Upper lobe of left lung (tissue), 6 donors: Measurements from ENCODE around the gene ITLN1. TPM values are rescaled to one million over a fixed set of nuclear protein-coding genes. Genes with fewer than 3 reads are reported as not detected.

Experiments
- ATAC-seq, 2 donors: fragments of 200-7000 bp; cut with Tn5 transposase; one replicate each; pipeline ENCODE4 v1.9.1; 2022; ENCODE audit warnings: mild to moderate bottlenecking in 2 of 2, moderate library complexity in 2 of 2; ENCODE audit not compliant: low FRiP score in 2 of 2
- DNase-seq, 2 donors: peaks; one replicate each; pipeline ENCODE4 v3.0.0-alpha.2; 2019 to 2020
- H3K27ac ChIP-seq, 4 donors: fragments of 200-600 bp; sonication (generic); one replicate each; pipeline ENCODE4 v1.5.1; 2016 to 2019
- H3K27me3 ChIP-seq, 4 donors: fragments of 200-600 bp; sonication (generic); one replicate each; pipeline ENCODE4 v1.5.1; 2017 to 2019
- H3K36me3 ChIP-seq, 4 donors: fragments of 200-600 bp; sonication (generic); one replicate each; pipeline ENCODE4 v1.5.1; 2016 to 2019
- H3K4me1 ChIP-seq, 4 donors: fragments of 200-600 bp; sonication (generic); one replicate each; pipeline ENCODE4 v1.5.1; 2018 to 2019
- H3K4me3 ChIP-seq, 4 donors: fragments of 200-600 bp; sonication (generic); one replicate each; pipeline ENCODE4 v1.5.1; 2017 to 2019; ENCODE audit warnings: mild to moderate bottlenecking in 2 of 4, moderate library complexity in 1 of 4
- H3K9me3 ChIP-seq, 4 donors: fragments of 200-600 bp; sonication (generic); one replicate each; pipeline ENCODE4 v1.5.1; 2018 to 2019
- EP300 ChIP-seq, 4 donors: sonication (generic); formaldehyde crosslinking; IDR thresholded peaks; one replicate each; pipeline ENCODE4 v1.5.1; 2017; ENCODE audit warnings: antibody characterized with exemption in 4 of 4, control low read depth in 2 of 4
- POLR2A ChIP-seq, 4 donors: fragments of 450-650 bp; IDR thresholded peaks; one replicate each; pipeline ENCODE4 v1.5.1; 2016 to 2017; ENCODE audit warnings: antibody characterized with exemption in 4 of 4, mild to moderate bottlenecking in 2 of 4
- POLR2AphosphoS5 ChIP-seq, 2 donors: sonication (generic); formaldehyde crosslinking; IDR thresholded peaks; one replicate each; pipeline ENCODE4 v1.5.1; 2017; ENCODE audit warnings: antibody characterized with exemption in 2 of 2
- WGBS, 2 donors: methylation state at CpG; one replicate each; pipeline ENCODE4 v1.1.5; 2017 to 2018; 5-methylcytosine and 5-hydroxymethylcytosine counted together
- total RNA-seq, 6 donors: library from RNA; depleted of rRNA in 4 of 6; stranded (reverse); fragments of >200 nt in 4 of 6; gene quantifications; one replicate each; pipeline versions ENCODE4 v1.1.0 to v1.2.1, GENCODE V29; 2016 to 2021
- TF ChIP-seq, protein P1 (sequence below), 6 experiments: fragments of 450-650 bp in 4 of 6; fragments of 200-600 bp in 2 of 6; sonication (generic) in 2 of 6; IDR thresholded peaks; one replicate each; pipeline ENCODE4 v1.5.1; 2016 to 2019; ENCODE audit warnings: antibody characterized with exemption in 6 of 6
- donor health status: DM: no; HTN: no; CAD: no; lungs with moderate emphysema.
- donor health status: DM: no; HTN: yes; CAD: no; lungs with severe emphysema.

The ITLN1 gene
- total RNA-seq, 6 donors from 2014 or later, result 1.2 to 28.8 (median 2.2) TPM; not detected in 1

DNA sequence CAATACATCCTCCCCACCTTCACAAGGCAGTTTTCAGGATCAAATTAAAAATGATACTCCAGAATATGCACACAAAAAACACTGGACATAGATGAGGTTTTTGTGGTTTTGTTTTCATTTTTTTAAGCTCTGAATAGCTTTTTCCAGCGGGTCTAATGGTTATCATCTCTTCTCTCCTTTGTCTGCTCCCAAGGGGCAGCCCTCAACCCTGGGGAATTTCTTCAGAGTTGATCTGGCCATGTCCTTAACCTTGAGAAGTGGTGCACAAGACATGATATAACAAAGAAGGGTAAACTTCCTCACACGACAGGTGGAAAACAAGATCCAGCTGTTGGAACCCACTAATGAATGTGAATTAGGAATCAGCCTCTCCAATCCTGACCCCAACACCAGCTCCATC is 20.8 kb downstream of the ITLN1 start:
- Histone ChIP-seq H3K9me3 (no peaks in the 10 kb centered on the region), H3K4me1 (peaks cover 0 to 6% (median 3%) of the 10 kb centered on the region in 4 donors), H3K27ac (peak overlapping the region in 1 of 4 donors; percentile 52), H3K4me3 (no peak overlapping the region), H3K27me3 (no peaks in the 10 kb centered on the region), H3K36me3 (no peaks in the 10 kb centered on the region)
- ATAC-seq (no peak), DNase-seq (no peak)
- WGBS, 2 donors, result 43 to 57% methylated on average over 2 of the region's 2 CpGs
- TF ChIP-seq, protein P1, sequence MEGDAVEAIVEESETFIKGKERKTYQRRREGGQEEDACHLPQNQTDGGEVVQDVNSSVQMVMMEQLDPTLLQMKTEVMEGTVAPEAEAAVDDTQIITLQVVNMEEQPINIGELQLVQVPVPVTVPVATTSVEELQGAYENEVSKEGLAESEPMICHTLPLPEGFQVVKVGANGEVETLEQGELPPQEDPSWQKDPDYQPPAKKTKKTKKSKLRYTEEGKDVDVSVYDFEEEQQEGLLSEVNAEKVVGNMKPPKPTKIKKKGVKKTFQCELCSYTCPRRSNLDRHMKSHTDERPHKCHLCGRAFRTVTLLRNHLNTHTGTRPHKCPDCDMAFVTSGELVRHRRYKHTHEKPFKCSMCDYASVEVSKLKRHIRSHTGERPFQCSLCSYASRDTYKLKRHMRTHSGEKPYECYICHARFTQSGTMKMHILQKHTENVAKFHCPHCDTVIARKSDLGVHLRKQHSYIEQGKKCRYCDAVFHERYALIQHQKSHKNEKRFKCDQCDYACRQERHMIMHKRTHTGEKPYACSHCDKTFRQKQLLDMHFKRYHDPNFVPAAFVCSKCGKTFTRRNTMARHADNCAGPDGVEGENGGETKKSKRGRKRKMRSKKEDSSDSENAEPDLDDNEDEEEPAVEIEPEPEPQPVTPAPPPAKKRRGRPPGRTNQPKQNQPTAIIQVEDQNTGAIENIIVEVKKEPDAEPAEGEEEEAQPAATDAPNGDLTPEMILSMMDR (IDR thresholded peaks at IDR 0.05), result no peak
- TF ChIP-seq POLR2A (IDR thresholded peaks at IDR 0.05) (no peak), POLR2AphosphoS5 (IDR thresholded peaks at IDR 0.05) (no peak), EP300 (IDR thresholded peaks at IDR 0.05) (no peak)

GRCh38 chr1:160863774-160864131 is 21.2 kb downstream of the ITLN1 start:
- peak; percentile 30 to 62 for ATAC-seq
- H3K4me1 ChIP-seq, result peaks cover 0 to 6% (median 3%) of the 10 kb centered on the region in 4 donors
- TF ChIP-seq POLR2AphosphoS5 (IDR thresholded peaks at IDR 0.05), result no peak
- 69 to 75% methylated on average over 4 of the region's 4 CpGs for WGBS, 2 donors
- H3K36me3 ChIP-seq, result no peaks in the 10 kb centered on the region
- DNase-seq, result no peak
- H3K4me3 ChIP-seq, result no peak overlapping the region
- H3K27me3 ChIP-seq, result no peaks in the 10 kb centered on the region
- H3K9me3 ChIP-seq, result no peaks in the 10 kb centered on the region
- peak overlapping the region in 1 of 4 donors; percentile 52 for H3K27ac ChIP-seq

GRCh38 chr1:160863061-160863773 is 21.8 kb downstream of the ITLN1 start:
- H3K9me3 ChIP-seq, result no peaks in the 10 kb centered on the region
- DNase-seq (no peak), ATAC-seq (peak in 1 of 2 donors; percentile 53)
- no peak overlapping the region for H3K4me3 ChIP-seq
- H3K36me3 ChIP-seq, result no peaks in the 10 kb centered on the region
- no peaks in the 10 kb centered on the region for H3K27me3 ChIP-seq
- WGBS, 2 donors, result 72 to 74% methylated on average over 11 of the region's 11 CpGs
- H3K27ac ChIP-seq, result peak overlapping the region in 3 of 4 donors; percentile 48 to 69 (median 52)
- TF ChIP-seq, protein P1 (IDR thresholded peaks at IDR 0.05), result no peak
- TF ChIP-seq POLR2AphosphoS5 (IDR thresholded peaks at IDR 0.05) (no peak), POLR2A (IDR thresholded peaks at IDR 0.05) (no peak), EP300 (IDR thresholded peaks at IDR 0.05) (no peak)
- peaks cover 0 to 6% (median 3%) of the 10 kb centered on the region in 4 donors for H3K4me1 ChIP-seq

DNA sequence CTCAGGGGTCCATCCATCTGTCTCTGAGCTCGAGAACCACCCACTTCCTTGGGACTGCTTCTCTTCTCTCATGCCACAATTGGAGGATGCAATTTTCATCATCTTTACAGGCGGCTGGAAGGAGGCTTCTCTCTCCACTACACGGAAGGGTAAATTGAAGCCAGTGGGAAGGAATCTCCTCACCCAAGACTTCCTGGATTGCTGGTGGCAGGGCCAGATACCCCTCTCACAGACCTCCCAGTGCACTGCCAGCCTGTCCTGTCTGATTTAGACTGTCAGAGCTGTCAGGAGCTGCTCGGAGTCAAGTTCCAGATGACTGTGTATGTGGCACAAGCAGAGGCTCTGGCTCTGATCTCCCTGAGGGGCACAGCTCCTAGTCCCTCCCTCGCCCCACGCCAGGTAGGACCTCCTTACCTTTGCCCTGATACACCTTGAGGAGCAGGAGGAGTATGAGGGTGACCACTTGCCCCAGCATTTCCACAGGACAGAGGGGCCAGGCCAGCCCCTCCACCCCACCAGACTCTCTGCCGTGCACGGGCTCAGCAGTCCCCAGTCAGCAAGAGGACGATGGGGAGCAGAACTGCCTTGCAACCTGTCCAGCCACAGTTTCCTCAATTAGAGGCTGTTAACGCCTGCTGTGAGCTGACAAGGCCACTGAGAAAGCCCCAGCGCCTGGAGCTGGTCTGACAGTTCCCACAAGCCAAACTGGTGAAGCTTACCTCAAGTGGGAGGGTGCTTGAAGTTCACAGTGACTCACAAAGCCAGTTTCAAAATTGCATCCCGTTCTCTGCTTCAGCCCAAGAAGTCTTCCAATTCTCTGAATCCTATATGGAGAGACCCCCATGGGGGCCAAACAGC is 22.5 kb downstream of the ITLN1 start, which contains the start of gene CD244:
Gene CD244, minus strand, starts transcription at position 685 of the 858 bp plus-strand sequence. Its CDS starts 210 bp downstream, at position 475.
- DNase-seq (peak; percentile 10 to 82), ATAC-seq (peak; percentile 65 to 70)
- Histone ChIP-seq H3K27ac (peak within 1 kb of the TSS in 3 of 4 donors; percentile 48 to 69 (median 52)), H3K9me3 (no peaks in the 10 kb centered on the region), H3K27me3 (no peaks in the 10 kb centered on the region), H3K4me1 (peaks cover 0 to 6% (median 3%) of the 10 kb centered on the region in 4 donors), H3K4me3 (peak within 1 kb of the TSS in 2 of 4 donors; percentile 3 to 20), H3K36me3 (no peaks in the 10 kb centered on the region)
- TF ChIP-seq POLR2A (IDR thresholded peaks at IDR 0.05) (no peak), EP300 (IDR thresholded peaks at IDR 0.05) (no peak), POLR2AphosphoS5 (IDR thresholded peaks at IDR 0.05) (no peak)
- TF ChIP-seq, protein P1 (IDR thresholded peaks at IDR 0.05), result no peak
- WGBS, 2 donors, result 43 to 44% methylated on average over 3 to 12 of the region's 12 CpGs
